Subcutaneous preadipocyte (primary cell): ENCODE data around the gene POU2AF1. TPM values are rescaled to one million over a fixed set of nuclear protein-coding genes. Genes with fewer than 3 reads are reported as not detected.

Experiments used
- small RNA-seq: library from RNA; depleted of rRNA; stranded (forward); fragments of <200 nt; gene quantifications from one replicate; pipeline ENCODE3, GENCODE V24; 2012
- total RNA-seq: library from RNA; depleted of rRNA; stranded (reverse); fragments of >200 nt; gene quantifications from 2 replicates; pipeline ENCODE4 v1.2.3, GENCODE V29; 2012

Gene POU2AF1
- not detected in 2 replicates for total RNA-seq

GRCh38 chr11:111378861-111379601, at the start of gene POU2AF1:
POU2AF1 (minus strand) TSS chr11:111379275; CDS start chr11:111379177, 98 bp downstream.

Small RNA genes within 50 kb of the gene (small RNA-seq; reads per million reads assigned to genes)
- gene MIR4491 (not detected), gene RNU2-60P (0.49 reads per million, percentile 29 among the genes with 10 or more reads in this experiment)

Other genes starting within 250 kb of the POU2AF1 start
- not detected in 2 replicates for gene POU2AF2, start 133.6 kb downstream of the POU2AF1 start, total RNA-seq
- not detected in 2 replicates for gene POU2AF3, start 80.7 kb downstream of the POU2AF1 start, total RNA-seq
- not detected in 2 replicates for gene BTG4, start 133.1 kb upstream of the POU2AF1 start, total RNA-seq
- gene HOATZ, start 135.5 kb upstream of the POU2AF1 start, total RNA-seq, result not detected in 2 replicates
- gene LAYN, start 161.4 kb upstream of the POU2AF1 start, total RNA-seq, result 7.7 and 10.2 TPM in 2 replicates
- gene SIK2, start 223.2 kb upstream of the POU2AF1 start, total RNA-seq, result 9.9 and 11.5 TPM in 2 replicates